WTC11 (cell line): ENCODE measurements around the gene KIFC1.
"Not testable (repeated sequence)": the region's sequence is repeated elsewhere in the genome, so short reads cannot be mapped to it uniquely, and the experiment has no call there.

ENCODE experiments used
- AFF4 ChIP-seq: sonication (generic); formaldehyde crosslinking; IDR thresholded peaks from 2 replicates; pipeline ENCODE4 v1.8.1; 2023; ENCODE audit warnings: mild to moderate bottlenecking, missing genetic modification reagents, borderline replicate concordance
- CREM ChIP-seq: sonication (generic); formaldehyde crosslinking; IDR thresholded peaks from 2 replicates; pipeline ENCODE4 v1.8.1; 2022; ENCODE audit warnings: mild to moderate bottlenecking, missing genetic modification reagents, moderate library complexity
- FOXJ3 ChIP-seq: sonication (generic); formaldehyde crosslinking; IDR thresholded peaks from 2 replicates; pipeline ENCODE4 v1.9.0; 2021; ENCODE audit warnings: missing genetic modification reagents, mild to moderate bottlenecking, borderline replicate concordance
- FOXK1 ChIP-seq: sonication (generic); formaldehyde crosslinking; IDR thresholded peaks from 2 replicates; pipeline ENCODE4 v1.8.0; 2022; ENCODE audit warnings: mild to moderate bottlenecking, moderate library complexity, missing genetic modification reagents
- MAX ChIP-seq: sonication (generic); formaldehyde crosslinking; IDR thresholded peaks from 2 replicates; pipeline ENCODE4 v1.8.0; 2022; ENCODE audit warnings: mild to moderate bottlenecking, missing genetic modification reagents
- TEAD1 ChIP-seq: sonication (generic); formaldehyde crosslinking; IDR thresholded peaks from 2 replicates; pipeline ENCODE4 v1.8.0; 2022; ENCODE audit warnings: mild to moderate bottlenecking, missing genetic modification reagents
- TEAD4 ChIP-seq: sonication (generic); formaldehyde crosslinking; IDR thresholded peaks from 2 replicates; pipeline ENCODE4 v1.8.0; 2022; ENCODE audit warnings: mild to moderate bottlenecking, missing genetic modification reagents
- ZNF423 ChIP-seq: fragments of 250-450 bp; sonication (Bioruptor Pico); IDR thresholded peaks from 2 replicates; pipeline ENCODE4 v2.1.2; 2022; ENCODE audit warnings: mild to moderate bottlenecking, moderate library complexity
- ZSCAN18 ChIP-seq: fragments of 250-450 bp; sonication (Bioruptor Pico); IDR thresholded peaks from 2 replicates; pipeline ENCODE4 v2.1.2; 2022; ENCODE audit warnings: mild to moderate bottlenecking, moderate library complexity
- TF ChIP-seq, protein P1 (sequence below): sonication (generic); formaldehyde crosslinking; conservative IDR thresholded peaks from 2 replicates; pipeline ENCODE4 v1.8.1; 2022; ENCODE audit warnings: mild to moderate bottlenecking, missing genetic modification reagents
- TF ChIP-seq, protein P2 (sequence below): fragments of 200-600 bp; IDR thresholded peaks from 2 replicates; pipeline ENCODE4 v1.8.0; 2022; ENCODE audit warnings: antibody characterized with exemption

DNA sequence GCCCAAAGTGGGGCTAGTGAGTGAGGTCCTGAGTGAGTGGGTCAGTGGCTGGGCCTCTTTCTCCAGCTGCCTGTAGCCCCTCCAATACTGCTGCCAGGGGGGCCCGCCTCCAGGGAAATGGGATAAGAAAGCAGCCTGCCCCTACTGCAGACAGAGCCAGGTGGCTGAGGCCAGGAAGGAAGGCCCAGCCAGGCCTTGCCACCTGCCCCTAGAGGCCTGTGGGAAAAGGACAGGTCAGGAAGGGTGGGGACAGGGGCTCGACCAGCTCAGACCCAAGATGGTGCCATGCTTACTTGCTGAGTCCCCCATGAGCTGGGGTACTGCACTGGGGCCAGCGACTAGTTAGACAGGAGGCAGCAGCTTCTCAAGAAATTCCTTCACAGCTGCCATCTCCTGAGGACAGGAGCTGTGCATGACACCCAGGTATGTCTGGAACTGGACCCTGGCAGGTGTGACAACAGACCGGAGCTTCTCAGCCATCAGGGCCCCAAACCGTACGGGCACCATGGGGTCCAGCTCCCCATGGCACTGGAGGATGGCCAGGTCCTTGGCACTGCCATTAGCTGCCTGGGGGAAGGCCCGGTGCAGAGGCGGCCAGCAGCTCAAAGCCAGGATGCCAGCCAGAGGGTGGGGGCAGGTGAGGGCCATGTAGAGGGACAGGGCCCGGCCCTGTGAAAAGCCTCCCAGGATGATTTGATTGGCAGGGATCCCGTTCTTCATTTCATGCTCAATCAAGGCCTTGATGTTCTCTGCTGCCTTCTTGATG is 26.2 kb upstream of the KIFC1 start:
- TF ChIP-seq AFF4 (CRISPR knock-in tag); ZNF423 (CRISPR knock-in tag); FOXJ3 (CRISPR knock-in tag); CREM (CRISPR knock-in tag); TEAD1 (CRISPR knock-in tag); ZSCAN18 (CRISPR knock-in tag); TEAD4; FOXK1 (CRISPR knock-in tag); MAX (CRISPR knock-in tag): not testable (repeated sequence)
- TF ChIP-seq, protein P1, sequence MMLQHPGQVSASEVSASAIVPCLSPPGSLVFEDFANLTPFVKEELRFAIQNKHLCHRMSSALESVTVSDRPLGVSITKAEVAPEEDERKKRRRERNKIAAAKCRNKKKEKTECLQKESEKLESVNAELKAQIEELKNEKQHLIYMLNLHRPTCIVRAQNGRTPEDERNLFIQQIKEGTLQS = not testable (repeated sequence)
- TF ChIP-seq, protein P2, sequence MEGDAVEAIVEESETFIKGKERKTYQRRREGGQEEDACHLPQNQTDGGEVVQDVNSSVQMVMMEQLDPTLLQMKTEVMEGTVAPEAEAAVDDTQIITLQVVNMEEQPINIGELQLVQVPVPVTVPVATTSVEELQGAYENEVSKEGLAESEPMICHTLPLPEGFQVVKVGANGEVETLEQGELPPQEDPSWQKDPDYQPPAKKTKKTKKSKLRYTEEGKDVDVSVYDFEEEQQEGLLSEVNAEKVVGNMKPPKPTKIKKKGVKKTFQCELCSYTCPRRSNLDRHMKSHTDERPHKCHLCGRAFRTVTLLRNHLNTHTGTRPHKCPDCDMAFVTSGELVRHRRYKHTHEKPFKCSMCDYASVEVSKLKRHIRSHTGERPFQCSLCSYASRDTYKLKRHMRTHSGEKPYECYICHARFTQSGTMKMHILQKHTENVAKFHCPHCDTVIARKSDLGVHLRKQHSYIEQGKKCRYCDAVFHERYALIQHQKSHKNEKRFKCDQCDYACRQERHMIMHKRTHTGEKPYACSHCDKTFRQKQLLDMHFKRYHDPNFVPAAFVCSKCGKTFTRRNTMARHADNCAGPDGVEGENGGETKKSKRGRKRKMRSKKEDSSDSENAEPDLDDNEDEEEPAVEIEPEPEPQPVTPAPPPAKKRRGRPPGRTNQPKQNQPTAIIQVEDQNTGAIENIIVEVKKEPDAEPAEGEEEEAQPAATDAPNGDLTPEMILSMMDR = not testable (repeated sequence)
